Caki2 (cell line): ENCODE results near the gene EPB41L3. TPM values are rescaled to one million over a fixed set of nuclear protein-coding genes. Genes with fewer than 3 reads are reported as not detected.

Experiments used
- DNase-seq: peaks from one replicate; pipeline ENCODE4 v3.0.0-alpha.2; 2015; ENCODE audit warnings: low read depth
- in situ Hi-C: cut with HindIII; loops from 2 replicates; pipeline ENCODE4 v1.10.0; 2016; ENCODE audit warnings: low sequenced_read_pairs, low pct_unique_long_range_greater_than_20kb, mixed read lengths
- total RNA-seq: library from RNA; depleted of rRNA; stranded (reverse); fragments of >200 nt; shearing (Covaris generic); gene quantifications from 2 replicates; pipeline ENCODE4 v1.2.3, GENCODE V29; 2014; ENCODE audit warnings: low replicate concordance

EPB41L3 gene
- total RNA-seq, 1 experiment from 2014 or later = not detected

DNA sequence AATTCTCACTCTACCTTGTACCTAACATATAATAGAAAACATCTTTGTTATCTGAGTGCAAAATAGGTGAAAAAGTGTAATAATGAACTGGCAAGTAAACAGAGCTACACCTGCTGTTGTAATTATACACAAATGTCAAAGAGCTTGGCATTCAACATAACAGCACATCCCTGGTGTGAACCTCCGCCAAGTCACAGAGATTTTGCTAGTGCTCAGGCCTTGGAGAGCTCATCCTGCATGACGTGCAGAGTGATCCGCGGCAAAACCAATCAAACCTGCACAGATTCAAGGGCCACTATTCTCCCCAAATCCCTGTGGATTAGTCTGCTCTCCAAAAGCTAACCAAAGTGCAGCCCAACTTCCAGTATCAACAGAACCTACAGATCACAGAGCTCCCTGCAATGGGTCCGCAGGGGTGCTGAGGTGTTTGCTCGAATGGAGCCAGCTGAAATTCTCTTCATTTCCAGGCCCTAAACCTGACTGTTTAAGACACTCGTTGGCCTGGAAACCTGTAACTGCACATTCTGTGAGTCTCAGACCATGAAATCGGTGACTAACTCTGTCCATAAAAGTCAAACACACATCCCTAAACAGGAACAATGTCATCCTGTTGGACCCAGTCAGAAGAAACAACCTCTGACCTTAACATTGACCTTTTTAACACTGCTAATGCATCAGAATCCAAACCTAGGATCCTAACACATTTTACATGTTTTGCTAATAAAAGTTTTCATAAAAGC is 111.8 kb downstream of the EPB41L3 start:
- in situ Hi-C loops = no loop called here
- DNase-seq = no peak

DNA sequence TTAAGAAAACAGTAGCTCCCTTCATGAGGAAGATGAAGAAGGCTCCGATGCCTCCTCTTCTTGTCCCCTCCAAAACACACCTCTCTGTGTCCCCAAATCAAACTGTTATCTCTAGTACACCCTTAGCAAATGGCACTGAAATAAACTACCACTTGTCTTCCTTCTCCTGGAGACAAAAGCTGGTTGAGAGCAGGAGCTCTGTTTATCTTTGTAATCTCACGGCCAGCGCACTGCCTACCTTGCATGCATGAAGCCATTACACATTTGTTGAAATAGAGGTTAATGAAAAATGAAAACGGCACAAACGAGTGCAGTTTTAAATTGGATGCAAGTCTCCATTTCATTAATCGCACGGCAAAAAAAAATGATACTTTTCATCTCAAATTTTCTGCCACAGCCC is 113.7 kb downstream of the EPB41L3 start:
- DNase-seq = no peak
- in situ Hi-C loops = no loop called here

DNA sequence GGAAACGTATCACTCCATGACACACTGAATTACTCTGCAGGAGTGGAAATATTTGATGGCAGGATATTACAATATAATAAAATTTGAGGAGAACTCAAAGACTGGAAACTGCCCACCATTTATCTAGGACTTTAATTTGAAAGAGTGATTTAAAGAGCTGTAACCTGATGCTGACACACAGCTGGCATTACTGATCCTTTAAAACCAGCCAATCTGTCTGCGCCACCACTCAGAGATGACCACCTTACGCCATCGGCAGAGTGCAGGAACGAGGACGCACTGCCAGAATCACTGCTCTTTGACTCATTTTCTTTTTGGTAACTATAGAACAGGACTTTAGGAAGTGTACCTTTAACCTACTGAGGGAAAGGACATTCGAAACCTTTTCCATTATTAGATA is 114.1 kb downstream of the EPB41L3 start:
- in situ Hi-C loops = no loop called here
- no peak for DNase-seq

DNA sequence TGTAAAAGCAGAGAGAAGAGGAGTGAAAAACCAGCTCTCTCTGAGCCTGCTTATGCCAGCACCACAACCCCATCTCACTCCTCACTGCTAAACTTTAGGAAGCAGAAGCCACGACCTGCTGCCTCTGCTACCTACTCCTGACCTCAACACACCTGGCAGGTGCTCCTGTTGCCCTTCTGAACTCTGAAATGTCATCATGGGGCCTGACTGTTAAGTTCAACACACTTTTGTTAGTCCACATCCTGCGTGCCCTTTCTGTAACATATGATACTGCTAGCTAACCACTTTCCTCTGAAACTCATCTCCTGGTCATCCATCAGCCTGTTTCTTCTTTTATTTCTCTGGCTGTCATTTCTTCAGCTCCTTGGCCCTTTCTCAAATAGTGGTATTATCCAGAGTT is 118.1 kb downstream of the EPB41L3 start:
- in situ Hi-C loops = no loop called here
- DNase-seq = no peak

DNA sequence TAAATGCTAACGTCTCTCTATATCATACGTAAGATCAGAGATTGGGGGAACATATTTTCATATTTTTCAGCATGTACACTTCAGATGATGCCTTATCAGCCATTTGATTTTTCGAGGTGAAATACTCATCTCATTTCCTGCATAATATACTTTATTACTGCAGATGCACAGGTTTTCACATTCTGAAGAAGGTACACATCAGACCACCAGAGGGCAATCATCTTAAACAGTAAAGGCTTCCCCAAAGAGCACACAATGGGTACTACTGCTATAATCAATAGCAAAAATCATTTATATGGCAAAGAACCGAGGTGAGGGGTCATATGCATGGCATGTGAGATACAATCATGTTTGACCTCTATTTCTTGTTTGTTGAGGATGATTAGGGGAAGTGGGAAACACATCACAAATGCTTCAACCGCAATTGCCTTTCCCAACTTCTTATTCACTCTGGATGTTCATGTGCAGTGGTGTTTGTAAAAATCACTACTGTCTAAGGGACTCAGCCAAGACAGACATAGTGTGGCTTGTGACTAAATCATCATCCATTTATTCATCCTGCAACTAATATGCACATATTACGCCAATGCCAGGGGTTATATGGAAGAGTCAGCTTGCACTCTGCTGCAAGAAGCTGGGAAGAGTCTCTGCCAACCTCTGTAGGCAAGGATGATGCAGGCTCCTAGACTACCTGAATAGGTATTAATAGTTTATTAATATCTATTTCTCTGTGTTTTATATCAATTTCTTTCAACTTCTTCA is 118.7 kb downstream of the EPB41L3 start:
- DNase-seq = peak; percentile 9
- in situ Hi-C loops = no loop called here

DNA sequence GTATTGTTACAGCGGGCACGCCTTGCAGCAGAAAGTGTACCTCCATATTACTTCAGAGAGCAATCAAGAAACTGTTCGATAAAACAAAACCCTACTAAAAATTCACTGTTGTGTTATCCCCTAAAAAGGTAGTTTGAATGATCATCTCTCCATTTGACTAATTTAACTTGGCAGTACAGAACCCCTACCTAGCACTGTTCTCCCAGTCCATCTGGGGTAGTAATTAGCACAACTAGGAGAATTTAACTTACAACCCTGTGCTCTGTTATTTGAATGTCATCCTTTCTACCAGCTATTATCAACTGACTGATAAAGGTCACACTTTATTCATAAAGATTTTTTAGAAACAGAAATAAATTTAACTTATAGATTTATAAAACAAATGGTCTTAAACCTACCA is 121.2 kb downstream of the EPB41L3 start:
- no peak for DNase-seq
- in situ Hi-C loops = no loop called here

DNA sequence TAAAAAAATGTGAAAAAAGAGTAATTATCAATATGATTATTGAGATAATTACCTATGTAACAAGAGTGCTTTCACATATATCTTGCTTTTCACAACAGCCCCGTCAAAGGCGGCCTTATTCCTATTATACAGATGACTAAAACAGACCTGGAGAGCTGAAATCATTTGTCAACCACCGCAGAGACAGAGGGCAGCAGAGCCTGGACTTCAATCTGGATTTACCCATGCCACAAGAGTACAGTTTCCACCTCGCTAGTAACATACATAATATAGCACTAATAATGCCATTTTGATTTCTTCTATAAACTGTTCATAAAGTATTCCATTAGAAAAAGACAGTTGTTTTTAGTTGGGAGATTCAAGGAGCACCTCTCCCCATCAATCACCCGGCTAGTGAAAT is 121.8 kb downstream of the EPB41L3 start:
- in situ Hi-C loops = no loop called here
- DNase-seq = no peak

DNA sequence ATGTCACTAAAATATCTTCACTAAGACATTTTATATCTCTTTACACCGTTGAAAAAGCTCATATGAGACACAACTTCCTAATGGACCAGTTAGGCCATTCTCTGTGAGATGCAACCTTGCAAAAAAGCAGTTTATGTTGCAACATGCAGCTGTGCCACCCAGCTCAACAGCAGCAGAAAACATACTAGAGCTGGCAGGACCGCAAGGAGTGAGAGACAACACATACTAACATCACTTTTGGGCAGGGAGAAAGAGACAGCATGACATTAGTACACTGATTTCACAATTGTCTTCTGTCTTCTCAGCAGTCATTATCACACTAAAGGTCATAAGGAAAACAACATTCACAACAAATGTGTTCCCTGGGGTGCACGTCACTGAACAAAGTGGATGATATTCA is 122.9 kb downstream of the EPB41L3 start:
- no peak for DNase-seq
- in situ Hi-C loops = no loop called here

DNA sequence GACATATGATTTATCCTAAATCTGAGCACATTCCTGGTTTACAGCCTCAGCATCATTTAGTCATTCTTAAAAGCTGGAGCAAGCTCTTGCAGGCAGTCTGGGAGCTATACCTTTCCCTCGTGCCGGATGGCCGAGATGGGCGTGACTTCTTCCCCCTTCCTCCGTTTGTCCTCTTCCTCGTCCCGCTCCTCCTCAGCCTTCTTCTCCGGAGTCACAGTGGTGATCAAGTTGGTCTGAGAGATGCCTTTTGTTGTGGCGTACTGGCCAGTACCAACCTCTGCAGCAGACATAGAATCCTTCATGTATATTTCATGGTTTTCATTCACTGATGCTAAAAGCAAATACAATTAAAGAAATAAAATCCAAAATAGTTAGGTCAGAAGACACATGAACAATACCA is 124.2 kb downstream of the EPB41L3 start:
- in situ Hi-C loops = no loop called here
- no peak for DNase-seq

DNA sequence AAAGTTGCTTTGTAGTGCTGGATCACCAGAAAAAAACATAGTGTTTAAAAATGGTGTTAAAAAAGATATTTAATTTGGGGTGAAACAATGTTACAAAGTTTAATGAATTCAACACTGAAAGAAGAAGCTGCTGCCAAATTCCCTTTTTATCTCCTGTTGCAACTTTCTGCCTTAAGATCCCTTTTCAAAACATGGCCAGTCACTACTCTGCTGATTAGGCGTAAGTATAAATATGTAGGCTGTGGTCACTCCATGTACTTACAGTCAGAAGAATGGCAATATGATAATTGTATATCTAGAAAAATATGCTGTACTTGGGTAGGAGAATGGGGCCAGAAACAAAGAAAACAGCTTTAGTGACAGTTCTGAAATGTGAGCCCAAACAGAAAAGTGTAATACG is 124.8 kb downstream of the EPB41L3 start:
- DNase-seq = no peak
- in situ Hi-C loops = no loop called here

DNA sequence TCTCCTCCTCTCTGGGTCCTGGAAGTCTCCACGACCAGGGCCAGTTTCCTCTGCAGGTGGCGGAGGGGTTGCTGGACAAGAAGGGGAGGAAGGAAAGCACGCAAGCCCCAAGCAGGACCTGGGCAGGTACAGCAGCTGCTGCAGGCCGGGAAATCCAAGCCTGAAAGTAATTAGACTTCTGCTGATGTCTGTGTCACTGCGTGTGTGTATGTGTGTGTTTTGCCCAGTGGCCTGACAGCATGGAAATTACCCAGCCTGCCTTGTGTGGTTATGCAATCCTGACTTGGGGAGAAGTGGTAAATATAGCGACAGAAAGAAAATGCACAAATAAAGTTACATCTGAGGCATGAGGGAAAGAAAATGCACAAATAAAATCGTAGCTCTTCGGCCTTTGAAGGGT is 126.5 kb downstream of the EPB41L3 start:
- DNase-seq = no peak
- in situ Hi-C loops = no loop called here

DNA sequence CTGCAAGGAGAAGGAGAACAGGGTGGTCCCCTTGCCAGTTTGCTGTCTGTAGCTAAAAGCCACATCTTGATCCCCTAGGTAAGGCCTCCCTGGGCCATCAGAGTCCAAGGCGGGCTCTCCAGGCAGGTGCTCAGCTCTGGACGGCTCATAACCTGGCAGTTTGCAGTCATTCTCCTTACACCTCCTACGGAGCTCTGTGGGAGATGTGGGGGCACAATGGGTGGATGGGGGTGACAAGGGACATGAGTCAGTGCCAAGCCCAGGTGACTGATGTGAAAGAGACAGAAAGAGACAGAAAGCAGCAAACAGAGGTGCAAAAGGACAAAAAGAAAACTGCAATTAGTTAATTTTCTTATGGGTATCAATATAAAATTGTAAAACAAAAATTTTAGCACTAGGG is 127.7 kb downstream of the EPB41L3 start:
- in situ Hi-C loops = no loop called here
- DNase-seq = no peak

DNA sequence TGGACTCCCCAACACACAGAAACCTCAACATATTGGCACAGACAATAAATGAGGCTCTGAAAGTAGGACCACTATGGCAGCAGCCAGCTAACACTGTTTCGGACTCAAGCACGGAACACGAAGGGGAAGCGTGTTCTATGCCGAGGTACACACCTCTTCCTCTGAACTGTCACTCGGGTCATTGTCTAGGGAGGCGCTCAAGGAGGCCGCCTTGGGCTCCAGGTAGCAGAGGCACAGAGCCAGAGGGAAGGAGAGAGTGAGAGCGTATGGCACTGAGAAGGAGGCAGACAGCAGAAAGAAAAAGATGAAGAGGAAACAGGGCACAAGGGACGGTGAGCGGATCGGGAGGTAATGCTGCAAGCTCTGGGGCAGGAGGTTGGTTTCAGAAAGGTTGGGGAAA is 128.1 kb downstream of the EPB41L3 start:
- in situ Hi-C loops = no loop called here
- DNase-seq = no peak

DNA sequence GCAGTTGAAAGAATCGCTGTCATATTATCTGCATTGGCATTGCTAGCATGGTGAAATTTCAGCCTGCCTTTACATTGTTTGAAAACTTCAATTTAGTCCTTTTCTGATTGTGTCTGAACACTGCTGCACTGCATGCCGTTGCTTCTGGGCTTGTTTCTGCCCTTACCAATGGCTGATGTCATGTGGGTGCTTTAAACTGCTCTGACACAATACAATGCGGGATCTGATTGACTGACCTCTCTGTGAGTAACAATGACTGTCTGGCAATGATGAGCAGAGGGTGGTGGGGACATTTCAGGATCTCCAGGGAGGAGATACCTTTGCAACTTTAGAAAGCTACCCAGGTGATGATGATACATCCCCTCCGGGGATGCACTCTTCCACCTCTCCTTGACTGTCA is 128.8 kb downstream of the EPB41L3 start:
- DNase-seq = no peak
- in situ Hi-C loops = no loop called here

DNA sequence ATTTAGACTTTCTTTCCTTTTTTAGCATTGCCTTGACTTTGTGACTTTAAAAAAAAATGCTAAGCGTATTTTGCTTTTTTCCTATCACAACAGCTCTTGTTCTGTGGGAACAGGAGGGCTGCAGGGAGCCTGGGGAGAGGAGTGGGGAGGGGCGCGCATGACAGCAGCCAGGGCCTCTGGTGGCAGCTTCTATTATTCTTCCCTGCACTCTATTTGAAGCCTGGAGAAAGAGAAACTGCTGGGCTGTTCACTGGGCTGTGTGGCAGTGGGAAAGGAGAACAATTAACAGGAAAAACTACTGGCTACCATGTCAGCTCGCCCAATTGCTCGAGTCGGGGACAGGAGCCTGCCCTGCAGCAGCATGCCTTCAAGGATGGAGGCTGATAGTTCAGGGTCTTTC is 129.3 kb downstream of the EPB41L3 start:
- in situ Hi-C loops = no loop called here
- no peak for DNase-seq

DNA sequence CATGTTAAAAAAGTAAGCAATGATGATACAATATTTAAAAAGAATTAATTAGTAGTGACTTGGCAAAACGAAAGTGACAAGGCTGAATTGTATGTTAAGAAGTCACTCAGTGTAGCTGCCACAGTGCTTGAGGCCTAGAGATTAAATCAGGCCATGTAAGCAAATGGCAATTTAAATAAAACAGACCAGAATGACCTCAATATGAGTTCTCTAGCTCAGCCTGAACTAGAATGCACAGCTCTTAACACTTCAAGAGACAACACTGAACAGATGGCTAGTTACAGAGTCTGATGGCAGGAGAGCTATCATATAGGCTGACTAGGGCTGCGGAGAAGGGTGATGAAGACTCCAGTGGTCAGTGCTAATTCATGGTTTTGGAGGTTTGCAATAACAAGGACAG is 130.3 kb downstream of the EPB41L3 start:
- DNase-seq = no peak
- in situ Hi-C loops = no loop called here

DNA sequence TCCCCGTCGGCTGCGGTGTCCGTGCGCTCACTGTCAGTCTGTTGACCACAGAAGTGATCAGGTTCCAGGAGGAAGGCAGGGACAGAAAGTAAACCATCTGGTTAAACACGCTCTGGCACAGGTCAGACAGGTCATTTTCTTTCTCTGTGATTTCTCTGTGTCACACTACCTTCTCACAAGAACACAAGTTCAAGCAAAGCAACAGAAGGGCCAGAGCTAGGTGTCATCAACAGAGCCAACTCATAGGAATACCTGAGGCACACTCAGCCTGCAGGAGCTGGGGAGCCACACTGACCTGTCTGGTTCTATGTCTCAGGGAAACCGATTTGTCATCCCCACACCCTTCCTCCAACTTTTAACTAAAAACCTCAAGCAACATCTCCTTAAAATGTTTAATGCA is 133.2 kb downstream of the EPB41L3 start:
- in situ Hi-C loops = no loop called here
- DNase-seq = no peak

DNA sequence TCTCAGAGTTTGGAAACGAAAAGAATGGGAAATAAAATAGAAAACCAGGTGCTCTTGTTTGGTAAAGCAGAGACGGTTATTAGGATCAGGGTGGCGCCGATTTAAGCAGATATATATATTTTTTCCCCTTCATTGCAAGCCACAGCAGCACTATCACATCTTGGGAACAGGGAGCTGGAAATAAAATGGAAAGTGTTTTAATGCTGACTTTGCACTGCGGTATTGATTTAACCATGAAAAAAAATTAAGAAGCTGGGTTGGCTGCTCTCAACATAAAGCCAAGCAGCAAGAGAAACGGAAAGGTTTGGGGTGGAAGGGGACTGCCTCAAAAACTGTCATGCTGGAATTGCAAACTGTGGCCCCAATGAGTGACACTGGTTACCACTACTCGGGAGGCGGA is 145.5 kb downstream of the EPB41L3 start:
- DNase-seq = no peak
- in situ Hi-C loops = no loop called here

DNA sequence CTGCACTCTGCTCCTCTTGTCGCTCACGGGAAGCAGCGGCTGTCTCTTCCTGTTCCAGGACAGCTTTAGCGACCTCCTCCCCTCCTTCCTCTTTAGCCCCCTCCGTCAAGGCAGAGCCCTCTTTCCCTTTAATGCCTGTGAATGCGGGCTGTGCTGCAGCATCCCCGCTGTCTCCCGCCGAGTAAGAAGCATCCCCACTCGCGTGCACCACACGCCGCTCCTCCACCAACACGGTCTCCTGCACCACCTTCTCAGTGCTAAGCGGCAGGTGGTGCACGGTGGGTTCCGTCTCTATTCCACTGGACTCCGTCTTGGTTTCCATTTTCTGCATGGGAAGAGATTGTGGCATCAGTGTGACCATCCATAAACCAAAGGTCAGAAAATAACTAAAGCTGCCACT is 146.7 kb downstream of the EPB41L3 start:
- in situ Hi-C loops = no loop called here
- no peak for DNase-seq

DNA sequence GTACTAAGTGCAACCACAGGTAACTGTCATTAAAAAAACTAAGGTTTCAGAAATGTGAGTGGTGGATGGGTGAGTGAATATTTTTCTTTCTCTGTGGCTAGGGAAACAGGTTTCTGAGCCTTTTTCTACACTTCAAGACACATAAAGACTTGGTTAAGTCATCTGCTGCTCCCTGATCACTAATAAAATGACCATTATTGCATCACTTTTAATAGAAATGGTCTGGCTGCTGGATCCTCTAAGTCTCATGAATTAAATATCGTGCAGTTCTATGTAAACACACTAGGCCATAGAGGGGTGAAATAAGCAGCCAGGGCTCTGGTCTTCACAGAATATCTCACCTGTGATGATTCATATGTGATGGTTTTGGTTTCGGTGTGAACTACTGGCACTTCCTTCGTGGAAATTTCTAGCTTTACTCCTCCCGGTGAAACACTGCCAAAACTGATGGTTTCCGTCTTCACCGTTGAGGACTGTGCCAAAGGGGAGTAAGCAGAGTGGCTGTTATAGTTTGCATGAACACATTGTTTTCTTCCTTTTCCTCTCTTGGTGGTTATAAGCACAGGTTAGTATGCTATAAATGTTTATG is 147.8 kb downstream of the EPB41L3 start:
- DNase-seq = no peak
- in situ Hi-C loops = no loop called here
